ENCODE results near the gene ADIG.

The ADIG gene

GRCh38 chr20:38635721-38636288 lies 54.8 kb downstream of the ADIG start:
- Histone ChIP-seq H3K4me2 (ENCODE audit: low read length) (no peak overlapping the region), H3K36me3 (ENCODE audit: control insufficient read depth, insufficient read depth, low read length) (no peaks in the 10 kb centered on the region), H3K9ac (no peak overlapping the region), H3K4me1 (no peaks in the 10 kb centered on the region), H3K9me3 (ENCODE audit: control insufficient read depth, low read length) (no peaks in the 10 kb centered on the region), H3K4me3 (ENCODE audit: low read depth, low read length) (no peak overlapping the region), H3K27me3 (ENCODE audit: control insufficient read depth, insufficient read depth, low read length) (no peaks in the 10 kb centered on the region), H2AFZ (no peak overlapping the region), H3K79me2 (no peaks in the 10 kb centered on the region), H3K27ac (no peak overlapping the region)
- TF ChIP-seq CTCF (IDR thresholded peaks at IDR 0.05) = no peak

All from parathyroid adenoma (tissue), 2 donors.